ENCODE results near the gene COL8A2.

DNA sequence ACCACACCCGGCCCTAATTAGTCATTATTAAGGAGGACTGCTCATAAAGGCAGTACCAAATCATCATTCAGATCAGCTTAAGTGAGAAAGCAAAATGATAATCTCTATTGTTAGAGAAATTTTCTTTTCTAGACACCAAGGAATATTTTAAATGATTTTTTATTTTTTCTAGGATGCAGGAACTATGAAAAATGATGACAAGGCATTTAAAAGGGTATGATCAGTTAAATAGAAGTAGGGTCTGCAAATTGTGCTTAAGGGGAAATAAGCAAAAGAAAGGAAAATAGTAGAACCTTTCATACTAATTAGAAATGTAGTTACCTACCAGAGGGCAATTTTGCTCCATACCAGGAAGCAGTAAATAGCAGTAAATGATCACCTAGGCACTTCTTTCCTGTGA is 62.7 kb downstream of the COL8A2 start:
- TF ChIP-seq FOXK2 (IDR thresholded peaks at IDR 0.05): no peak
- no peak for TF ChIP-seq ELF4 (IDR thresholded peaks at IDR 0.05)
- no peak for TF ChIP-seq FOXM1 (IDR thresholded peaks at IDR 0.05; ENCODE audit: borderline replicate concordance)
- no peak for TF ChIP-seq LEF1 (IDR thresholded peaks at IDR 0.05; ENCODE audit: borderline replicate concordance)
- no peak for TF ChIP-seq SUZ12 (IDR thresholded peaks at IDR 0.05)
- TF ChIP-seq BHLHE40 (IDR thresholded peaks at IDR 0.05; ENCODE audit: borderline replicate concordance): no peak
- TF ChIP-seq ARNT (IDR thresholded peaks at IDR 0.05): no peak
- TF ChIP-seq NFRKB (IDR thresholded peaks at IDR 0.05): no peak
- TF ChIP-seq, protein P1, sequence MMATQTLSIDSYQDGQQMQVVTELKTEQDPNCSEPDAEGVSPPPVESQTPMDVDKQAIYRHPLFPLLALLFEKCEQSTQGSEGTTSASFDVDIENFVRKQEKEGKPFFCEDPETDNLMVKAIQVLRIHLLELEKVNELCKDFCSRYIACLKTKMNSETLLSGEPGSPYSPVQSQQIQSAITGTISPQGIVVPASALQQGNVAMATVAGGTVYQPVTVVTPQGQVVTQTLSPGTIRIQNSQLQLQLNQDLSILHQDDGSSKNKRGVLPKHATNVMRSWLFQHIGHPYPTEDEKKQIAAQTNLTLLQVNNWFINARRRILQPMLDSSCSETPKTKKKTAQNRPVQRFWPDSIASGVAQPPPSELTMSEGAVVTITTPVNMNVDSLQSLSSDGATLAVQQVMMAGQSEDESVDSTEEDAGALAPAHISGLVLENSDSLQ (IDR thresholded peaks at IDR 0.05): no peak
- TF ChIP-seq SP1 (IDR thresholded peaks at IDR 0.05): no peak
